Left lung (tissue), 10 donors: ENCODE data around the gene E4F1. TPM values are rescaled to one million over a fixed set of nuclear protein-coding genes. Genes with fewer than 3 reads are reported as not detected.
"Not testable (repeated sequence)": the region's sequence is repeated elsewhere in the genome, so short reads cannot be mapped to it uniquely, and the experiment has no call there.

Source experiments
- ATAC-seq: fragments of 200-7000 bp; cut with Tn5 transposase; one replicate; pipeline ENCODE4 v1.9.1; 2020; ENCODE audit warnings: moderate library complexity
- DNase-seq, 4 donors: peaks; one replicate each; pipeline ENCODE4 v3.0.0-alpha.2; 2013 to 2020
- H3K27ac ChIP-seq, 2 donors: fragments of 200-600 bp; sonication (generic) in 1 of 2; one replicate each; pipeline versions ENCODE4 v1.5.0 to v1.8.0; 2020 to 2021
- H3K27me3 ChIP-seq, 2 donors: fragments of 200-600 bp; sonication (generic) in 1 of 2; one replicate each; pipeline versions ENCODE4 v1.5.0 to v1.8.0; 2020 to 2021
- H3K36me3 ChIP-seq, 2 donors: fragments of 200-600 bp; sonication (generic) in 1 of 2; one replicate each; pipeline versions ENCODE4 v1.5.0 to v1.8.0; 2020 to 2021
- H3K4me1 ChIP-seq, 2 donors: fragments of 200-600 bp; one replicate each; pipeline ENCODE4 v1.8.0; 2021
- H3K4me3 ChIP-seq, 2 donors: fragments of 200-600 bp; sonication (generic) in 1 of 2; one replicate each; pipeline versions ENCODE4 v1.5.0 to v1.8.0; 2020 to 2021; ENCODE audit warnings: mild to moderate bottlenecking in 1 of 2
- H3K9me3 ChIP-seq, 2 donors: fragments of 200-600 bp; sonication (generic) in 1 of 2; one replicate each; pipeline versions ENCODE4 v1.5.0 to v1.8.0; 2020 to 2021
- CTCF ChIP-seq, 2 donors: fragments of 200-600 bp; sonication (generic) in 1 of 2; IDR thresholded peaks; one replicate each; pipeline versions ENCODE4 v1.5.0 to v1.8.0; 2021; ENCODE audit warnings: antibody characterized with exemption in 2 of 2
- intact Hi-C, 2 donors: fragments of 100-400 bp; cut with DNase I; formaldehyde crosslinking; loops; one replicate each; pipeline versions ENCODE4 v1.11.2 to v1.14.2; 2022
- polyA plus RNA-seq, 6 donors: library from polyadenylated mRNA; unstranded; fragments of 120-200 nt; gene quantifications; one replicate each; pipeline ENCODE4 v1.2.1, GENCODE V29; 2013; ENCODE audit not compliant: insufficient read length in 6 of 6
- total RNA-seq, 2 donors: library from RNA; stranded (reverse); fragmentation: NEBNext Ultra II Directional; extraction: Animal tissue kit (Norgen Biotek cat#: 25700); gene quantifications; one replicate each; pipeline ENCODE4 v1.2.1, GENCODE V29; 2021
- donor health status: DM: no; HTN: yes; CAD: no.
- donor health status: DM: no; HTN: no; CAD: no.

The E4F1 gene
- total and polyA plus RNA-seq, 8 donors: 12.7 to 22.6 (median 17.0) TPM

DNA sequence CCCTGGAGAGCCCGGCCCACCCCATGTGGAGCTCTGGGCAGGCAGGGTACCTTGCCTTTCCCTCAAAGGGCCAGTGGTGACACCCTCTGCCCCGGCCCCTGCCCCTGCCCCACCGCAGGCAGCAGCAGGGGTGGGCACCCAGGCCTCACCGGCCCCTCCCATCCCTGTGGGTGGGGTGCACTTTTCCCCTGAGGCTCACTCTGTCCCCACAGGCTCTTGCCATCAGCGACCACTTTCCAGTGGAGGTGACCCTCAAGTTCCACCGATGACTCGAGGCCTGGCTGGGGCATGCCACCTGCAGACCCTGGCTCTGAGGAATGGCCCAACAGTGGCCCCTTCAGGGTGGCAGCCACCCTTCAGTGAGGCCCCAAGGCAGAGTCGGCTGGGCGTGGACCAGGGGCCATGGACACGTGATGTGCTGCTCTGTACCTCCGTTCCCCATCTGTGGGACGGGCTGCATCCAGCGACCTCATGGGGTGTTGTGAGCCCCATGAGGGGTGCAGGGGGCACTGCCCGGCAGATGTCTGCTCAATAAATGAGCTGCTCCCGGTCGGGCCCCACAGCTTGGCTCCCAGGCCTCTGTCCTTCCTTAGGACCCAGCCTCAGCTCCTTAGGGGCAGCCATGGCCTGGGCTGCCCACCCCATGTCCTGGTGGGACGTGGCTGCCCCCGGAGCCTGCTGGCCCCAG is 14.9 kb downstream of the E4F1 start:
- no peak overlapping the region for H3K4me3 ChIP-seq
- TF ChIP-seq CTCF (IDR thresholded peaks at IDR 0.05): no peak
- peaks cover 0 to 82% of the 10 kb centered on the region in 2 donors for H3K36me3 ChIP-seq
- H3K4me1 ChIP-seq: peaks cover 15 to 32% of the 10 kb centered on the region in 2 donors
- intact Hi-C loops: no loop called here
- no peaks in the 10 kb centered on the region for H3K9me3 ChIP-seq
- peaks cover 16 to 36% of the 10 kb centered on the region in 2 donors for H3K27me3 ChIP-seq
- ATAC-seq: peak; percentile 8
- DNase-seq: no peak
- no peak overlapping the region for H3K27ac ChIP-seq

GRCh38 chr16:2238838-2239675 is 15.7 kb downstream of the E4F1 start:
- Histone ChIP-seq H3K36me3 (peaks cover 0 to 82% of the 10 kb centered on the region in 2 donors), H3K4me1 (peaks cover 15 to 32% of the 10 kb centered on the region in 2 donors), H3K27me3 (peaks cover 16 to 36% of the 10 kb centered on the region in 2 donors), H3K9me3 (no peaks in the 10 kb centered on the region), H3K27ac (no peak overlapping the region), H3K4me3 (no peak overlapping the region)
- peak; percentile 49 for ATAC-seq
- intact Hi-C loops: no loop called here
- DNase-seq: no peak
- no peak for TF ChIP-seq CTCF (IDR thresholded peaks at IDR 0.05)

DNA sequence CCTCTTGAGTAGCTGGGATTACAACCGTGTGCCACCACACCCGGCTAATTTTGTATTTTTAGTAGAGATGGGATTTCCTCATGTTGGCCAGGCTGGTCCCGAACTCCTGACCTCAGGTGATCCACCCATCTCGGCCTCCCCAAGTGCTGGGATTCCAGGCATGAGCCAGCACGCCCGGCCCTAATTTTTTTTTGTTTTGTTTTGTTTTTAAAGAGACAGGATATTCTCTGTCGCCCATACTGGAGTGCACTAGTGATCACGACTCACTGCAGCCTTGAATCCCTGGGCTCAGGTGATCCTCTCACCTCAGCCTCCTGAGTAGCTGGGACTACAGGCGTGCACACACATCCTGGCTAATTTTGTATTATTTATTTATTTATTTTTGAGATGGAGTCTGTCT is 16.9 kb downstream of the E4F1 start:
- DNase-seq, H3K27ac ChIP-seq, ATAC-seq, H3K4me3 ChIP-seq, H3K9me3 ChIP-seq, intact Hi-C loops: not testable (repeated sequence)
- peaks cover 16 to 35% of the 10 kb centered on the region in 2 donors for H3K27me3 ChIP-seq
- peaks cover 15 to 32% of the 10 kb centered on the region in 2 donors for H3K4me1 ChIP-seq
- H3K36me3 ChIP-seq: peaks cover 0 to 82% of the 10 kb centered on the region in 2 donors

GRCh38 chr16:2242598-2242997 is 19.2 kb downstream of the E4F1 start:
- intact Hi-C loops: no loop called here
- H3K4me3 ChIP-seq: no peak overlapping the region
- DNase-seq (no peak), ATAC-seq (no peak)
- H3K27ac ChIP-seq: no peak overlapping the region
- H3K27me3 ChIP-seq: peaks cover 5 to 12% of the 10 kb centered on the region in 2 donors
- H3K4me1 ChIP-seq: peaks cover 2 to 13% of the 10 kb centered on the region in 2 donors
- H3K9me3 ChIP-seq: no peaks in the 10 kb centered on the region
- peaks cover 0 to 93% of the 10 kb centered on the region in 2 donors for H3K36me3 ChIP-seq
- no peak for TF ChIP-seq CTCF (IDR thresholded peaks at IDR 0.05)

DNA sequence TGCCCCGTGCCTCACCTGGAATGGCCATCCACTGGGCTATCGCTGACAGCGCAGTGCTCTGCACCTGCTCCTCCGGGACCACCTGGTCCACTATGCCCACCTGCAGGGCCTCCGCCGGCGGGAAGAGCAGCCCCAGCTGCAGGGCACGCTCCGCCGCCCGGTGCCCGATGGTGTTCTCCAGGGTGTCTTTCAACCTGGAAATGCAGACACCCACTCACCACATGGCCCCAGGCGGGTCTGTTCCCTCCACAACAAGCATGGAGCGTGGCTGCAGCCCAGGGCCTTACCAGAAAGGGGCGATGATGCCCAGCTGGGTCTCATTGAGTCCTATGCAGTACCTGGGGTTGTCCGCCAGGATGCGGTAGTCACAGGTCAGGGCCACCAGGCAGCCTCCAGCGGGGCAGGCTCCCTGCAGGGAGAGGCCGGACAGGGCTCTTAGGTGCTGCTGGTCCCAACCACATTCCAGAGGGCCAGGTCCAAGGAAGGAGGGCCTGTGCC is 19.7 kb downstream of the E4F1 start:
- no peak overlapping the region for H3K4me3 ChIP-seq
- peaks cover 0 to 92% of the 10 kb centered on the region in 2 donors for H3K36me3 ChIP-seq
- peaks cover 0 to 7% of the 10 kb centered on the region in 2 donors for H3K27me3 ChIP-seq
- no peak for DNase-seq
- no peak for TF ChIP-seq CTCF (IDR thresholded peaks at IDR 0.05)
- ATAC-seq: no peak
- intact Hi-C loops: no loop called here
- no peaks in the 10 kb centered on the region for H3K9me3 ChIP-seq
- peaks cover 0 to 8% of the 10 kb centered on the region in 2 donors for H3K4me1 ChIP-seq
- H3K27ac ChIP-seq: no peak overlapping the region
